K562 (cell line): ENCODE results near the gene OR2A25.

Experiments used
- CTCF ChIP-seq, 3 experiments: IDR thresholded peaks in 2 of 3; conservative IDR thresholded peaks in 1 of 3; 2 replicates each; pipeline ENCODE4 v1.5.1; 2011 to 2012; ENCODE audit warnings: low read length in 3 of 3, mild to moderate bottlenecking in 3 of 3, control low read depth in 2 of 3, improper control_type of control experiment in 1 of 3, inconsistent platforms in 1 of 3, low read depth in 1 of 3, mixed read lengths in 1 of 3, moderate library complexity in 1 of 3; ENCODE audit not compliant: insufficient read depth in 2 of 3
- POLR2AphosphoS5 ChIP-seq: IDR thresholded peaks from 2 replicates; pipeline ENCODE4 v1.6.1; 2011; ENCODE audit warnings: mild to moderate bottlenecking, low read depth, low read length, moderate library complexity; ENCODE audit not compliant: control insufficient read depth, insufficient read depth

- TF ChIP-seq CTCF (IDR thresholded peaks at IDR 0.05 in 2 of 3, conservative IDR thresholded peaks at IDR 0.05 in 1 of 3; ENCODE audit: insufficient read depth in 2 of 3, low read depth in 1 of 3, low read length in 3 of 3), result no peak
- TF ChIP-seq POLR2AphosphoS5, result no peak
Observed at GRCh38 chr7:144037414-144038035, 32.1 kb upstream of the OR2A25 start.
